A673 (cell line): Measurements from ENCODE around the gene CDC6. TPM values are rescaled to one million over a fixed set of nuclear protein-coding genes. Genes with fewer than 3 reads are reported as not detected.

ENCODE experiments used
- BruUV-seq: library from RNA; stranded (reverse); fragments of 400-500 nt; replicated peaks from 2 replicates; lab custom pipeline; 2021; lab: Mats Ljungman, UMichigan
- CTCF ChIA-PET: fragments of 300-600 bp; sonication (Branson Sonifier 250); formaldehyde crosslinking; loops from one replicate; lab custom pipeline; 2022; ENCODE audit warnings: antibody characterized with exemption; lab: Charles Lee
- POLR2A ChIA-PET: fragments of 300-600 bp; sonication (Branson Sonifier 250); formaldehyde crosslinking; loops from one replicate; lab custom pipeline; 2022; ENCODE audit warnings: antibody characterized with exemption; ENCODE audit not compliant: low non-redundant PET; lab: Charles Lee
- DNase-seq: peaks from one replicate; pipeline ENCODE4 v3.0.0-alpha.2; 2015; ENCODE audit warnings: low spot score
- H3K27ac ChIP-seq: fragments of 200-600 bp; sonication (generic); 2 replicates; pipeline ENCODE4 v1.5.1; 2016; ENCODE audit warnings: mixed run types, low read depth, mild to moderate bottlenecking, mixed read lengths, antibody characterized with exemption, low read length; ENCODE audit not compliant: poor library complexity, severe bottlenecking
- H3K27me3 ChIP-seq: fragments of 200-600 bp; sonication (generic); replicated peaks from 2 replicates; pipeline ENCODE4 v1.6.1; 2017; ENCODE audit warnings: mixed run types, low read depth, mild to moderate bottlenecking, mixed read lengths, antibody characterized with exemption, low read length; ENCODE audit not compliant: insufficient read depth, poor library complexity
- H3K36me3 ChIP-seq: fragments of 200-600 bp; sonication (generic); 2 replicates; pipeline ENCODE4 v1.6.1; 2016; ENCODE audit warnings: mixed run types, mild to moderate bottlenecking, mixed read lengths, antibody characterized with exemption, low read length; ENCODE audit not compliant: insufficient read depth, poor library complexity, severe bottlenecking
- H3K4me1 ChIP-seq: fragments of 200-600 bp; sonication (generic); 2 replicates; pipeline ENCODE4 v1.6.1; 2017; ENCODE audit warnings: mixed run types, mild to moderate bottlenecking, mixed read lengths, antibody characterized with exemption, low read length; ENCODE audit not compliant: insufficient read depth, poor library complexity, severe bottlenecking
- H3K4me3 ChIP-seq: fragments of 200-600 bp; sonication (generic); 2 replicates; pipeline ENCODE4 v1.5.1; 2016; ENCODE audit warnings: low read depth, mixed run types, mild to moderate bottlenecking, mixed read lengths, low read length; ENCODE audit not compliant: poor library complexity, severe bottlenecking
- H3K9me3 ChIP-seq: fragments of 200-600 bp; sonication (generic); 2 replicates; pipeline ENCODE4 v1.6.1; 2016; ENCODE audit warnings: mixed run types, low read depth, mild to moderate bottlenecking, mixed read lengths, antibody characterized with exemption, low read length; ENCODE audit not compliant: poor library complexity, severe bottlenecking
- CTCF ChIP-seq: fragments of 300-800, 200-600 bp; sonication (generic); conservative IDR thresholded peaks from 2 replicates; pipeline ENCODE4 v1.5.1; 2017; ENCODE audit warnings: low read depth, mild to moderate bottlenecking, antibody characterized with exemption, low read length, moderate library complexity, mixed read lengths
- EZH2 ChIP-seq: fragments of 200-600 bp; sonication (generic); IDR thresholded peaks from 2 replicates; pipeline ENCODE4 v1.6.1; 2017; ENCODE audit warnings: borderline replicate concordance, low read depth, mild to moderate bottlenecking, mixed read lengths, antibody characterized with exemption, low read length; ENCODE audit not compliant: poor library complexity, severe bottlenecking
- intact Hi-C: fragments of 100-400 bp; cut with micrococcal nuclease; formaldehyde crosslinking; loops from one replicate; pipeline ENCODE4 v1.10.0; 2022; ENCODE audit not compliant: unreplicated experiment
- total RNA-seq: library from RNA; stranded (reverse); gene quantifications from 2 replicates; pipeline ENCODE4 v1.2.3, GENCODE V29; 2021

CDC6 gene
- total RNA-seq, 1 experiment from 2014 or later, result 85.7 TPM

- TF ChIP-seq CTCF, result no peak
- TF ChIP-seq EZH2, result no peak
- intact Hi-C loops, result loop anchor here (10.0 kb wide), 1 partner anchor 108 kb away; the partner anchor contains the start of gene TOP2A
- H3K27me3 ChIP-seq, result no peaks in the 10 kb centered on the region
- peak overlapping the region; percentile 89 for H3K27ac ChIP-seq
- CTCF ChIA-PET, result interaction anchor here (0.7 to 1.9 kb wide), 3 partner anchors 11 to 48 kb away, joined by 3 to 23 read pairs (median 4); no protein-coding TSS in a partner anchor
- peaks cover 6% of the 10 kb centered on the region for H3K36me3 ChIP-seq
- H3K9me3 ChIP-seq, result no peaks in the 10 kb centered on the region
- no peak overlapping the region for H3K4me3 ChIP-seq
- POLR2A ChIA-PET, result interaction anchor here (0.6 kb wide), 1 partner anchor 23 kb away, joined by 6 read pairs; no protein-coding TSS in a partner anchor
- BruUV-seq, result no TSS peak
- peaks cover 58% of the 10 kb centered on the region for H3K4me1 ChIP-seq
- no peak for DNase-seq
Measured at GRCh38 chr17:40306395-40306794, 18.7 kb downstream of the CDC6 start.

- intact Hi-C loops, result loop anchor here (10.0 kb wide), 1 partner anchor 108 kb away; the partner anchor contains the start of gene TOP2A
- DNase-seq, result peak; percentile 94
- no TSS peak for BruUV-seq
- CTCF ChIA-PET, result interaction anchor here (0.7 to 1.9 kb wide), 6 partner anchors 10 to 253 kb away, joined by 3 to 25 read pairs (median 5); partner anchors contain the start of gene MED24
- Histone ChIP-seq H3K36me3 (peaks cover 3% of the 10 kb centered on the region), H3K4me3 (no peak overlapping the region), H3K27me3 (no peaks in the 10 kb centered on the region), H3K9me3 (no peaks in the 10 kb centered on the region), H3K27ac (peak overlapping the region; percentile 89), H3K4me1 (peaks cover 66% of the 10 kb centered on the region)
- POLR2A ChIA-PET, result interaction anchor here (0.6 to 1.0 kb wide), 3 partner anchors 10 to 102 kb away, joined by 3 to 13 read pairs (median 6); no protein-coding TSS in a partner anchor
- TF ChIP-seq EZH2 (no peak), CTCF (no peak)
Measured at GRCh38 chr17:40307001-40307730, 19.5 kb downstream of the CDC6 start.

DNA sequence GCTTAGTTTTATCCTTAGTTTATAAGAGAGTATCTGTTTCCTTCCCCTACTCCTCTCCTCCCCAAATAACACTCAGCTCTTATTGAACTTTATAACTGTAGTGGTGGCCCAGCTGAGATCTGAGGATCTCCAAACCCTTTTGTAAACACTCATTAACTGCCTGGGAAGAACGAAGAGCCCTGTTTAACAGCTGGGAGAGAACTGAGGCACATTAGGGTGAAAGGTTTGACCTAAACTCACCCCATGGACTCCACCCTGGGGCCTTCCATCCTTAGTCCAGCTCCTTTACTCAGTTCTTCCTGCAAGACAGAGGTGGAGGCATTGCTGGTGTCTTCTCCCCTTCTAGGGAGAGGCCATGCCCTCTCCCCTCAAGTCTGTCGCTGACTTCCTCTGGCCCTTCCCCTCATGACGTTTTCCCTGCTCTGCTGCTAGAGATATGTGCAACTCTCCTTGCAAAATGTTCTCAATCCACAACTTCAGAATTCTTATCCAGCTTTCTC, 20.1 kb downstream of the CDC6 start:
- H3K4me3 ChIP-seq, result no peak overlapping the region
- H3K27me3 ChIP-seq, result no peaks in the 10 kb centered on the region
- H3K9me3 ChIP-seq, result no peaks in the 10 kb centered on the region
- no peaks in the 10 kb centered on the region for H3K36me3 ChIP-seq
- BruUV-seq, result no TSS peak
- POLR2A ChIA-PET, result interaction anchor here (0.6 to 1.0 kb wide), 2 partner anchors 10 to 102 kb away, joined by 3 to 13 read pairs; no protein-coding TSS in a partner anchor
- peaks cover 71% of the 10 kb centered on the region for H3K4me1 ChIP-seq
- DNase-seq, result no peak
- TF ChIP-seq CTCF (no peak), EZH2 (no peak)
- H3K27ac ChIP-seq, result peak overlapping the region; percentile 89
- intact Hi-C loops, result loop anchor here (10.0 kb wide), 1 partner anchor 107 kb away; the partner anchor contains the start of gene TOP2A
- CTCF ChIA-PET, result interaction anchor here (0.7 to 1.9 kb wide), 5 partner anchors 9 to 254 kb away, joined by 3 to 23 read pairs (median 3); partner anchors contain the start of gene MED24
